HEK293T (cell line): ENCODE measurements around the gene STRADB.

Source experiments
- ARNT ChIP-seq: fragments of 450-650 bp; IDR thresholded peaks from 2 replicates; pipeline ENCODE4 v1.6.1; 2017; ENCODE audit warnings: mild to moderate bottlenecking
- CTBP1 ChIP-seq: fragments of 450-650 bp; IDR thresholded peaks from 2 replicates; pipeline ENCODE4 v1.6.1; 2016; ENCODE audit warnings: borderline replicate concordance
- ELF4 ChIP-seq: fragments of 450-650 bp; IDR thresholded peaks from 2 replicates; pipeline ENCODE4 v1.6.1; 2017; ENCODE audit warnings: antibody characterized with exemption
- FOXA1 ChIP-seq: fragments of 450-650 bp; IDR thresholded peaks from 2 replicates; pipeline ENCODE4 v1.6.1; 2016; ENCODE audit warnings: mild to moderate bottlenecking
- FOXK2 ChIP-seq: fragments of 450-650 bp; IDR thresholded peaks from 2 replicates; pipeline ENCODE4 v1.6.1; 2016; ENCODE audit warnings: mild to moderate bottlenecking
- FOXM1 ChIP-seq: fragments of 450-650 bp; IDR thresholded peaks from 2 replicates; pipeline ENCODE4 v1.6.1; 2017; ENCODE audit warnings: mild to moderate bottlenecking, borderline replicate concordance
- HDGF ChIP-seq: fragments of 450-650 bp; IDR thresholded peaks from 2 replicates; pipeline ENCODE4 v1.6.1; 2017; ENCODE audit warnings: antibody characterized with exemption, borderline replicate concordance
- SP1 ChIP-seq: fragments of 450-650 bp; IDR thresholded peaks from 2 replicates; pipeline ENCODE4 v1.6.1; 2017
- SUZ12 ChIP-seq: fragments of 450-650 bp; IDR thresholded peaks from 2 replicates; pipeline ENCODE4 v1.6.1; 2016; ENCODE audit warnings: mild to moderate bottlenecking
- TARDBP ChIP-seq: fragments of 450-650 bp; IDR thresholded peaks from 2 replicates; pipeline ENCODE4 v1.6.1; 2016
- ZNF384 ChIP-seq: fragments of 450-650 bp; IDR thresholded peaks from 2 replicates; pipeline ENCODE4 v1.6.1; 2016
- TF ChIP-seq, protein P1 (sequence below): fragments of 450-650 bp; IDR thresholded peaks from 2 replicates; pipeline ENCODE4 v1.6.1; 2016

GRCh38 chr2:201432038-201432620, 19.4 kb upstream of the STRADB start:
- TF ChIP-seq, protein P1, sequence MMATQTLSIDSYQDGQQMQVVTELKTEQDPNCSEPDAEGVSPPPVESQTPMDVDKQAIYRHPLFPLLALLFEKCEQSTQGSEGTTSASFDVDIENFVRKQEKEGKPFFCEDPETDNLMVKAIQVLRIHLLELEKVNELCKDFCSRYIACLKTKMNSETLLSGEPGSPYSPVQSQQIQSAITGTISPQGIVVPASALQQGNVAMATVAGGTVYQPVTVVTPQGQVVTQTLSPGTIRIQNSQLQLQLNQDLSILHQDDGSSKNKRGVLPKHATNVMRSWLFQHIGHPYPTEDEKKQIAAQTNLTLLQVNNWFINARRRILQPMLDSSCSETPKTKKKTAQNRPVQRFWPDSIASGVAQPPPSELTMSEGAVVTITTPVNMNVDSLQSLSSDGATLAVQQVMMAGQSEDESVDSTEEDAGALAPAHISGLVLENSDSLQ = no peak
- TF ChIP-seq ZNF384 (no peak), SP1 (no peak), HDGF (no peak), ELF4 (no peak), TARDBP (no peak), FOXM1 (no peak), ARNT (no peak), FOXA1 (no peak), FOXK2 (no peak), SUZ12 (no peak), CTBP1 (no peak)
